Smooth muscle cell (in vitro differentiated cells): ENCODE data around the gene NCBP3. TPM values are rescaled to one million over a fixed set of nuclear protein-coding genes. Genes with fewer than 3 reads are reported as not detected.

Experiments used
- DNase-seq: peaks from one replicate; lab custom pipeline; 2025; ENCODE audit not compliant: unreplicated experiment; lab: John Stamatoyannopoulos, UW
- H2AFZ ChIP-seq: fragments of 200-600 bp; sonication (generic); 2 replicates; pipeline ENCODE4 v1.6.0; 2016; ENCODE audit warnings: antibody characterized with exemption, low read depth, mild to moderate bottlenecking
- H3F3A ChIP-seq: fragments of 200-600 bp; sonication (generic); 2 replicates; pipeline ENCODE4 v1.6.0; 2017; ENCODE audit warnings: antibody characterized with exemption, low read depth
- H3K27ac ChIP-seq: fragments of 200-600 bp; sonication (generic); 2 replicates; pipeline ENCODE4 v1.5.1; 2016; ENCODE audit warnings: low read depth, mild to moderate bottlenecking
- H3K27me3 ChIP-seq: fragments of 200-600 bp; sonication (generic); 2 replicates; pipeline ENCODE4 v1.6.1; 2016; ENCODE audit warnings: low read depth, mild to moderate bottlenecking
- H3K36me3 ChIP-seq: fragments of 200-600 bp; sonication (generic); 2 replicates; pipeline ENCODE4 v1.5.1; 2016; ENCODE audit warnings: low read depth
- H3K4me1 ChIP-seq: fragments of 200-600 bp; sonication (generic); 2 replicates; pipeline ENCODE4 v1.5.1; 2016; ENCODE audit warnings: low read depth
- H3K4me2 ChIP-seq: fragments of 200-600 bp; sonication (generic); 2 replicates; pipeline ENCODE4 v1.6.0; 2016; ENCODE audit warnings: mild to moderate bottlenecking
- H3K4me3 ChIP-seq: fragments of 200-600 bp; sonication (generic); 2 replicates; pipeline ENCODE4 v1.5.1; 2016; ENCODE audit warnings: mild to moderate bottlenecking
- H3K79me2 ChIP-seq: fragments of 200-600 bp; sonication (generic); 2 replicates; pipeline ENCODE4 v1.6.0; 2016; ENCODE audit warnings: low read depth, mild to moderate bottlenecking
- H3K9ac ChIP-seq: fragments of 200-600 bp; sonication (generic); 2 replicates; pipeline ENCODE4 v1.6.0; 2016; ENCODE audit warnings: low read depth
- H3K9me3 ChIP-seq: fragments of 200-600 bp; sonication (generic); replicated peaks from 2 replicates; pipeline ENCODE4 v1.5.1; 2016; ENCODE audit warnings: low read depth
- H4K20me1 ChIP-seq: fragments of 200-600 bp; sonication (generic); 2 replicates; pipeline ENCODE4 v1.6.0; 2016; ENCODE audit warnings: low read depth
- CTCF ChIP-seq: fragments of 200-600 bp; sonication (generic); IDR thresholded peaks from 2 replicates; pipeline ENCODE4 v1.5.1; 2017; ENCODE audit warnings: borderline replicate concordance, mild to moderate bottlenecking, antibody characterized with exemption; ENCODE audit not compliant: insufficient read depth, poor library complexity, severe bottlenecking
- WGBS: methylation state at CpG from one replicate; pipeline ENCODE4 v1.1.7; 2016; ENCODE audit warnings: low lambda C conversion rate; 5-methylcytosine and 5-hydroxymethylcytosine counted together
- polyA plus RNA-seq: library from polyadenylated mRNA; unstranded; fragments of >200 nt; fragmentation: Nextera tagmentation; extraction: Ambion mirVana; gene quantifications from 2 replicates; pipeline ENCODE4 v1.2.1, GENCODE V29; 2016
- total RNA-seq: library from RNA; depleted of rRNA; stranded (reverse); fragments of >200 nt; gene quantifications from 2 replicates; pipeline ENCODE4 v1.2.3, GENCODE V29; 2014

NCBP3 gene
- total and polyA plus RNA-seq, 2 experiments from 2014 or later = 28.3 to 30.7 TPM

DNA sequence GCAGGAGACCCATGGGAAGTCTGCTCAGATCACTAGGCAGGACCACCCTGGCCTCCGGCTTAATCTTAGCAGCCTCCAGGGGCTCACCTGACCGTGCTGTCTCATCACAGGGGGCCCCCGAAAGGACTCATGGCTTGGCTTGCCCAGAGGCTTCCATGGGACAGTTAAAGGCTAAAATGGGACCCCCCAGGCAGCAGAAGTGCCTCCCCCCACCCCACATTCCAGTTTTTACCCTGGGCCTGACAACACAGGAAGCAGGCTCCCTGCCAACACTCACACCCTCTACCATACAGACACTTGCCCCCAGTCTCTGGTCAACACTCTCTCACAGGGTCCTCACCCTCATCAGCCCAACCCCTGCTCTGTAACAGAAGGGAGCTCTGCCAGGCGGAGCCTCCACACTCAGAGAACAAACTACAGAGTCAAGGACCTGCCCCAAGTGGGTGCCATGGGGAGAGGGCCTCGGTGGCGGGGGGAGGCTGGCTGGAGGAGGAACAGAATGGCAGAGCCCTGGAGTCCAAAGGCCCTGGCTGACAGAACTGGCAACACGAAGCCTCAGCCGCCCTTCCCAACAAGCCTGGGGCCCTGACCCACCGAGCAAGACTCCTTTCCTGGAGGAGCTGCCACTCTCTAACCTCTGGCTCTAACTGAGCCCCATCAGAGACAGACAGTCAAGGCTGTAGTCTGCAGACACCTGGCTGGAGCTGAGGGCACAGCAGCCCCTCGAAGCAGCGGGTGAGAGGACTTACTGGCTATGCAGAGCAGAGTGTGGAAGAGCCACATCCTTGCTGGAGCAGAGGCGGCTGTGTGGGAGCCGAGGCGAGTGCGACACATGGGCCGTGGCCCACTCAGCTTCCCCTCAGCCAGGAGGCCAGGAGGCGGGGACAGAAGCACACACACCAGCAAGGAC lies 45.4 kb downstream of the NCBP3 start, which contains the start of gene ITGAE:
Gene ITGAE, minus strand, starts transcription at position 827 of the 910 bp plus-strand sequence. Its CDS starts 44 bp downstream, at position 783.
- Histone ChIP-seq H3K4me2 (peak within 1 kb of the TSS; percentile 15), H3K4me1 (peaks cover 3% of the 10 kb centered on the region), H3K79me2 (no peaks in the 10 kb centered on the region), H3K4me3 (no peak within 1 kb of the TSS), H3K36me3 (no peaks in the 10 kb centered on the region), H3K27me3 (no peaks in the 10 kb centered on the region), H3K9ac (peak within 1 kb of the TSS; percentile 58), H3K9me3 (no peaks in the 10 kb centered on the region), H2AFZ (no peak within 1 kb of the TSS), H3F3A (peaks cover 26% of the 10 kb centered on the region), H4K20me1 (no peaks in the 10 kb centered on the region), H3K27ac (peak within 1 kb of the TSS; percentile 85)
- WGBS = 83% methylated on average over 17 of the region's 17 CpGs
- TF ChIP-seq CTCF = no peak
- no peak for DNase-seq

GRCh38 chr17:3799181-3799945 lies 46.7 kb downstream of the NCBP3 start:
- no peak for TF ChIP-seq CTCF
- H3K9ac ChIP-seq = no peak overlapping the region
- no peaks in the 10 kb centered on the region for H3K27me3 ChIP-seq
- H3F3A ChIP-seq = peaks cover 29% of the 10 kb centered on the region
- peaks cover 11% of the 10 kb centered on the region for H3K4me1 ChIP-seq
- no peak overlapping the region for H3K4me2 ChIP-seq
- H2AFZ ChIP-seq = no peak overlapping the region
- H3K36me3 ChIP-seq = no peaks in the 10 kb centered on the region
- H3K9me3 ChIP-seq = no peaks in the 10 kb centered on the region
- 84% methylated on average over 12 of the region's 12 CpGs for WGBS
- no peaks in the 10 kb centered on the region for H3K79me2 ChIP-seq
- H3K27ac ChIP-seq = peak overlapping the region; percentile 85
- H3K4me3 ChIP-seq = no peak overlapping the region
- no peaks in the 10 kb centered on the region for H4K20me1 ChIP-seq
- DNase-seq = no peak

DNA sequence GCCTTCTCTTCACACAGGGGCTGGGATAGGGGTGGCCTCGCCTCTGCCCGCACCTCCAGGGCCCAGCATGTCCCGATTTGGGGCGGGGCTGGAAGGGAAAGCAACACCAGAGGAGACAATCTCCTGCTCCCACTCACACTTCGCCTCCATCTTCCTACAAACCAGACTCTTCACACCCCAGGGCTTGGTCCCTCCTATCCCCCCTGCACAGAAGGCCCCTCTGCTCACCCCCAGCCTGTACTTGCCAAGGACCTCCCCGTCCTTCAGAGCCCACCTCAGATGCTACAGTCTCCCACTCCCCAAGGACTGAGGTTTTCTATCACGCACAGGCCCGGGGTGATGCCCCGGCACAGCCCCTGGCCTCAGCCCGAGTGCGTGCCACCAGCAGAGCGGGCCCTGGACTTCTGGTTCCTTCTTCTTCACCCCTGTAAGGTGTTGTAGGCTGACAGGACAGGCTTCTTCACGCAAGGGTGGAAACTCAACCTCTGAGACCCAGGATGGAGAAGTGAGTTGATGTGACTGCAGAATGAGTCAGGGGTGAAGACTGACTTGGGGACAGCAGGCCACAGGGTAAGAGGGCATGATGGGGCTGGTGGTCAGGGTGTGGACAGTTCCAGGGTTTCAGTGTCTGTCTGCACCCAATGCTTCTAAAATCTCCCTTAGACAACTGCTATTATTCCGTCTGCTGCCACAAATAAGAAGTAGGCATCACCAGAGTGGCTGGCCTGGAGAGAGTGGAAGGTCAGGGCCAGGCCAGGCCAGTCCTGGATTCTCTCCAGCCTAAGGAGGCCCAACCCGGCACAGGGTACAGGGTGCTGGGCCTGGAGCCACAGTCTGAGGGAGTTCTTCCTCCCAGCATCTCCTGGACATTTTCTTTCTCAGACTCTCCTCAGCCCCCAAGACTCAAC lies 47.5 kb downstream of the NCBP3 start:
- H3K4me3 ChIP-seq = no peak overlapping the region
- no peaks in the 10 kb centered on the region for H3K27me3 ChIP-seq
- no peak overlapping the region for H2AFZ ChIP-seq
- TF ChIP-seq CTCF = no peak
- H3K4me1 ChIP-seq = peaks cover 15% of the 10 kb centered on the region
- H3K9ac ChIP-seq = no peak overlapping the region
- H3K27ac ChIP-seq = peak overlapping the region; percentile 85
- no peaks in the 10 kb centered on the region for H3K9me3 ChIP-seq
- H3K79me2 ChIP-seq = no peaks in the 10 kb centered on the region
- H3K4me2 ChIP-seq = no peak overlapping the region
- H4K20me1 ChIP-seq = no peaks in the 10 kb centered on the region
- no peaks in the 10 kb centered on the region for H3K36me3 ChIP-seq
- DNase-seq = no peak
- 93% methylated on average over 15 of the region's 15 CpGs for WGBS
- H3F3A ChIP-seq = peaks cover 34% of the 10 kb centered on the region
